ENCODE results near the gene RIPK4. TPM values are rescaled to one million over a fixed set of nuclear protein-coding genes. Genes with fewer than 3 reads are reported as not detected.

Gene RIPK4
- total RNA-seq, 3 donors from 2014 or later, result 5.1 to 14.8 (median 10.2) TPM

DNA sequence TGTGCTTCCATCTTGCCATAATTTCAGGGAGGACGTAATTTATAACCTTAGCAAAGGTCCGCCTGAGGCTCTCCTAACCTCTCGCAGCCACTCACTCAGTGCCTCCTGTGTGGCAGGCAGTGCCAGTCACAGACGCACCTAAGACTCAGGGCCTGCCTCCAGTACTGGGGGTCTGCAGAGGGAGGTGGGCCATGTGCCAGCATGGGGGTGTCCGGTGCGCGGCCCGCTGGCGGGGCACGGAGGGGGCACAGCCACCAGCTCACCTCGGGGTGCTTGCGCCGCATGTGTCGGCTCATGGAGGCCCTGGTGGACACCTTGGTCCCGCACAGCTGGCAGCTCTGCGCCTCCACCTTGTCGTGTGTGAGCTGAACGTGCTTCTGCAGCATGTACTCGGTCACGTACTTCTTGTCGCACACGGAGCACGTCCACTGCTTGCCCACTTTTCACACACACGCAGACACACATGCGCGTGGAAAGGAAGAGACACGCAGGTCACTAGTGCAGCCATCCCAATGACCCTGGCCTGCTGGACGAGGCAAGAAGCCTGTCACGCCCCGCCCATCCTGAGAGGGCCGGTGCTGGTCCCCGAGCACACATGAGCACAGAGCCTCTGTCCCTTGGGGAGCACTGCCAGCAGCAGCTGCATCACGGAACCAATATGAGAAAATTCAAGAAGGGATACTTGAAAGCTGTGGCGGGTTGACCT is 43.2 kb upstream of the RIPK4 start:
- TF ChIP-seq CTCF (IDR thresholded peaks at IDR 0.05), result no peak
- Histone ChIP-seq H3K4me1 (ENCODE audit: low read depth) (no peaks in the 10 kb centered on the region), H3K9me3 (no peaks in the 10 kb centered on the region), H3K36me3 (ENCODE audit: low read depth) (no peaks in the 10 kb centered on the region), H3K4me3 (no peak overlapping the region)
- no peak for DNase-seq
- ATAC-seq, result no peak
- intact Hi-C loops (cut with DNase I, micrococcal nuclease), result no loop called here

DNA sequence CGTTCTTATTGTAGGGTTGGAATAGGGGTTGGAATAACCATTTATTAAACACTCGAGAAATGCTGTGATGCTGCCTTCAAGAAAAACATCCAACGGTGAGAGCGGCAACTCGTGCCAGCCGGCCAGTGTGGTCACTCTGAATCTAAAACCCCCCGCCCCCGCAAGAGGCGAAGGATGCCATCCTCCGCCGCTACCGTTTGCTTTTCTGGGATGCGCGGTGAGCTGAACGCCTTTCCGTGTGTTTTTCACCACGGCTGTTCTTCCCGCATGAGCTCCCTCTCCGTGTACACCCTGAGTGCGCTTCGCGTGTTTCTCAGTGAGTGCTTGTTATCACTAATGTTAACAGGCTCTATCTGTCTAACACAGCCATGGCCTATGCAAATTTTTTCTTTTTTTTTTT is 42.0 kb upstream of the RIPK4 start:
- no peak for DNase-seq
- ATAC-seq, result no peak
- intact Hi-C loops (cut with DNase I, micrococcal nuclease), result no loop called here

GRCh38 chr21:41808094-41808493 is 41.2 kb upstream of the RIPK4 start:
- intact Hi-C loops (cut with DNase I, micrococcal nuclease), result no loop called here
- TF ChIP-seq CTCF (IDR thresholded peaks at IDR 0.05), result no peak

More for the DNA sequence above, 42.0 kb upstream of the RIPK4 start:
- TF ChIP-seq CTCF (IDR thresholded peaks at IDR 0.05), result no peak
- Histone ChIP-seq H3K4me3 (no peak overlapping the region), H3K9me3 (no peaks in the 10 kb centered on the region), H3K4me1 (ENCODE audit: low read depth) (no peaks in the 10 kb centered on the region), H3K36me3 (ENCODE audit: low read depth) (no peaks in the 10 kb centered on the region)

DNA sequence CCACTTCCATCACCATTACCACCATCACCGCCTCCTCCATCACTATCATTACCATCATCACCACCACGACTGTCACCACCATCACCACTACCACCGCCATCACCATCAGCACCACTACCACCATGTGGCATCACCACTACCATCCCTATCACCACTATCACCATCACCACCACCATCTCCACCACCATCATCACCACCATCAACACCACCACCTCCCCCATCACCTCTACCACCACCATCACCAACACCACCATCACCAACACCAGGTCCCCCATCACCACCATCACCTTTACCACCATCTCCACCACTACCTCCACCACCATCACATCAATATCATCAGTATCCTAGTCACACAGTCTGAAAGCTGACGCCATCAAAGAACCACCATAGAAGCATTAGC is 39.9 kb upstream of the RIPK4 start:
- H3K4me1 ChIP-seq (ENCODE audit: low read depth), result no peaks in the 10 kb centered on the region
- H3K9me3 ChIP-seq, result no peaks in the 10 kb centered on the region
- DNase-seq, result no peak
- ATAC-seq, result no peak
- H3K4me3 ChIP-seq, result no peak overlapping the region
- TF ChIP-seq CTCF (IDR thresholded peaks at IDR 0.05), result no peak
- intact Hi-C loops (cut with DNase I, micrococcal nuclease), result no loop called here
- H3K36me3 ChIP-seq (ENCODE audit: low read depth), result no peaks in the 10 kb centered on the region

More at GRCh38 chr21:41808094-41808493, 41.2 kb upstream of the RIPK4 start:
- ATAC-seq (no peak), DNase-seq (no peak)
- H3K4me3 ChIP-seq, result no peak overlapping the region
- no peaks in the 10 kb centered on the region for H3K4me1 ChIP-seq (ENCODE audit: low read depth)
- no peaks in the 10 kb centered on the region for H3K9me3 ChIP-seq
- H3K36me3 ChIP-seq (ENCODE audit: low read depth), result no peaks in the 10 kb centered on the region

DNA sequence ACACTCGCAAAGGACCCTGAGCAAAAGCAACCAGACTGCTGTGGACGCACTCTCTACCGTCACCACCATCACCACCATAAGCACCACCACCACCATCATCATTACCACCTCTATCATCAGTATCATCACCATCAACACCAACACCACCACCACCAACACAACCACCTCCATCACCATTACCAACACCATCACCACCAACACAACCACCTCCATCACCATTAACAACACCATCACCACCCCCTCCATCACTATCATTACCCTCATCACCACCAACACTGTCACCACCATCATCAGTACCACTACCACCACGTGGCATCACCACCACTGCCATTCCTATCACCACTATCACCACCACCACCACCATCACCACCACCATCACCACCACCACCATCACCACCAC is 38.8 kb upstream of the RIPK4 start:
- Histone ChIP-seq H3K36me3 (ENCODE audit: low read depth) (no peaks in the 10 kb centered on the region), H3K4me3 (no peak overlapping the region), H3K4me1 (ENCODE audit: low read depth) (no peaks in the 10 kb centered on the region), H3K9me3 (no peaks in the 10 kb centered on the region)
- intact Hi-C loops (cut with DNase I, micrococcal nuclease), result no loop called here
- ATAC-seq (no peak), DNase-seq (no peak)
- TF ChIP-seq CTCF (IDR thresholded peaks at IDR 0.05), result no peak

- Histone ChIP-seq H3K36me3 (ENCODE audit: low read depth) (no peaks in the 10 kb centered on the region), H3K9me3 (no peaks in the 10 kb centered on the region), H3K4me3 (no peak overlapping the region), H3K4me1 (ENCODE audit: low read depth) (no peaks in the 10 kb centered on the region)
- ATAC-seq (no peak), DNase-seq (no peak)
- no peak for TF ChIP-seq CTCF (IDR thresholded peaks at IDR 0.05)
- intact Hi-C loops (cut with DNase I, micrococcal nuclease), result no loop called here
Measured at GRCh38 chr21:41805038-41805437, 38.2 kb upstream of the RIPK4 start.

All from mucosa of descending colon (tissue), 3 donors.